Heart right ventricle (tissue), 16 donors: ENCODE measurements around the gene CTSD. TPM values are rescaled to one million over a fixed set of nuclear protein-coding genes. Genes with fewer than 3 reads are reported as not detected.
A peak's percentile ranks its signal among the peaks of the same experiment; 100 is the strongest.

Experiments used
- ATAC-seq, 8 donors: fragments of 200-7000 bp; cut with Tn5 transposase; one replicate each; pipeline ENCODE4 v1.9.1; 2020; ENCODE audit warnings: mild to moderate bottlenecking in 8 of 8, moderate library complexity in 8 of 8, moderate number of reproducible peaks in 1 of 8
- DNase-seq, 2 donors: peaks; one replicate each; pipeline ENCODE4 v3.0.0-alpha.2; 2020
- H3K27ac ChIP-seq, 10 donors: fragments of 200-600 bp; sonication (generic) in 2 of 10; one replicate each; pipeline versions ENCODE4 v1.5.0 to v1.8.0; 2020 to 2022; ENCODE audit warnings: mild to moderate bottlenecking in 3 of 10
- H3K27me3 ChIP-seq, 7 donors: fragments of 200-600 bp; one replicate each; pipeline ENCODE4 v1.8.0; 2021 to 2022; ENCODE audit warnings: mild to moderate bottlenecking in 2 of 7
- H3K36me3 ChIP-seq, 9 donors: fragments of 200-600 bp; sonication (generic) in 1 of 9; one replicate each; pipeline versions ENCODE4 v1.5.0 to v1.8.0; 2020 to 2022; ENCODE audit warnings: mild to moderate bottlenecking in 2 of 9
- H3K4me1 ChIP-seq, 9 donors: fragments of 200-600 bp; sonication (generic) in 1 of 9; one replicate each; pipeline versions ENCODE4 v1.5.0 to v1.8.0; 2020 to 2022; ENCODE audit warnings: mild to moderate bottlenecking in 4 of 9
- H3K4me3 ChIP-seq, 10 donors: fragments of 200-600 bp; sonication (generic) in 2 of 10; one replicate each; pipeline versions ENCODE4 v1.5.0 to v1.8.0; 2020 to 2022; ENCODE audit warnings: mild to moderate bottlenecking in 7 of 10, moderate library complexity in 2 of 10
- H3K9me3 ChIP-seq, 11 donors: fragments of 200-600 bp in 10 of 11; sonication (generic) in 2 of 11; one replicate each; pipeline versions ENCODE4 v1.5.0 to v1.8.0; 2013 to 2022; ENCODE audit warnings: mild to moderate bottlenecking in 2 of 11, control low read depth in 1 of 11, moderate library complexity in 1 of 11
- CTCF ChIP-seq, 9 donors: fragments of 200-600 bp; sonication (generic) in 2 of 9; IDR thresholded peaks; one replicate each; pipeline versions ENCODE4 v1.5.0 to v1.8.0; 2021 to 2022; ENCODE audit warnings: antibody characterized with exemption in 9 of 9, mild to moderate bottlenecking in 5 of 9, moderate library complexity in 1 of 9
- WGBS, 2 donors: extraction: QIAGEN DNeasy Blood & Tissue Kit; methylation state at CpG; one replicate each; pipeline ENCODE4 v1.1.7; 2013; ENCODE audit warnings: inconsistent platforms in 1 of 2; 5-methylcytosine and 5-hydroxymethylcytosine counted together
- intact Hi-C, 10 donors: fragments of 100-400 bp; cut with DNase I; formaldehyde crosslinking; loops; one replicate each; pipeline versions ENCODE4 v1.11.1 to v1.14.2; 2022
- polyA plus RNA-seq, 2 donors: library from polyadenylated mRNA; stranded (reverse); fragments of 200-250 nt; gene quantifications; one replicate each; pipeline ENCODE4 v1.2.3, GENCODE V29; 2013
- total RNA-seq, 10 donors: library from RNA; stranded (reverse); fragmentation: NEBNext Ultra II Directional in 3 of 10; extraction: Animal tissue kit (Norgen Biotek cat#: 25700) in 3 of 10; gene quantifications; one replicate each; pipeline versions ENCODE4 v1.2.1 to v1.2.4, GENCODE V29; 2021 to 2023
- donor health status: Arrhythmogenic right ventricular cardiomyopathy.
- donor health status: ischemic (EF 13 %, LVEDD 7.1; RV severe dilation, severe dysfunction).
- donor health status: healthy with polysubstance abuse.
- donor health status: DM: no; HTN: yes; CAD: no.
- donor health status: DM: no; HTN: no; CAD: no.
- donor health status: ischemic (EF 25% LVEDD 6.9; RV normal size, moderate dysfunction).
- donor health status: ischemic (EF 25% LVEDD 5.7; RV mildly dilated, moderate dysfunction).
- donor health status: healthy.
- donor health status: DM: yes; HTN: yes; CAD: no.
- donor health status: Ischemic cardiomyopathy.
- donor health status: ischemic (EF 35%, LVEDD 5.7; RV mildly dilated, moderate dysfunction).
- donor health status: nonischemic (EF 11% LVEDD 7.7; RV severe dilation, severe dysfunction).
- donor health status: DM: yes; HTN: yes; CAD: no.
- donor health status: PGD.
- donor health status: ischemic (EF 29% LVEDD 5.4; RV normal size, mild dysfunction).
- donor health status: nonischemic (EF 23%, LVEDD 6.1; RV moderate dilation, normal function).

Gene CTSD
- total and polyA plus RNA-seq, 12 donors: 431 to 1,070 (median 786) TPM

GRCh38 chr11:1773994-1774550 is 10.3 kb upstream of the CTSD start:
- ATAC-seq (no peak), DNase-seq (no peak)
- TF ChIP-seq CTCF (IDR thresholded peaks at IDR 0.05): no peak
- Histone ChIP-seq H3K4me3 (no peak overlapping the region), H3K27me3 (peaks cover 0 to 9% (median 1%) of the 10 kb centered on the region in 7 donors), H3K36me3 (no peaks in the 10 kb centered on the region), H3K4me1 (peaks cover 0 to 49% (median 0%) of the 10 kb centered on the region in 9 donors), H3K27ac (no peak overlapping the region), H3K9me3 (peaks cover 0 to 6% (median 0%) of the 10 kb centered on the region in 11 donors)
- intact Hi-C loops: loop anchor here in 1 of 10 donors (10.0 kb wide), 1 partner anchor 51 kb away; no protein-coding TSS in a partner anchor
- 91 to 93% methylated on average over 11 of the region's 11 CpGs for WGBS, 2 donors

DNA sequence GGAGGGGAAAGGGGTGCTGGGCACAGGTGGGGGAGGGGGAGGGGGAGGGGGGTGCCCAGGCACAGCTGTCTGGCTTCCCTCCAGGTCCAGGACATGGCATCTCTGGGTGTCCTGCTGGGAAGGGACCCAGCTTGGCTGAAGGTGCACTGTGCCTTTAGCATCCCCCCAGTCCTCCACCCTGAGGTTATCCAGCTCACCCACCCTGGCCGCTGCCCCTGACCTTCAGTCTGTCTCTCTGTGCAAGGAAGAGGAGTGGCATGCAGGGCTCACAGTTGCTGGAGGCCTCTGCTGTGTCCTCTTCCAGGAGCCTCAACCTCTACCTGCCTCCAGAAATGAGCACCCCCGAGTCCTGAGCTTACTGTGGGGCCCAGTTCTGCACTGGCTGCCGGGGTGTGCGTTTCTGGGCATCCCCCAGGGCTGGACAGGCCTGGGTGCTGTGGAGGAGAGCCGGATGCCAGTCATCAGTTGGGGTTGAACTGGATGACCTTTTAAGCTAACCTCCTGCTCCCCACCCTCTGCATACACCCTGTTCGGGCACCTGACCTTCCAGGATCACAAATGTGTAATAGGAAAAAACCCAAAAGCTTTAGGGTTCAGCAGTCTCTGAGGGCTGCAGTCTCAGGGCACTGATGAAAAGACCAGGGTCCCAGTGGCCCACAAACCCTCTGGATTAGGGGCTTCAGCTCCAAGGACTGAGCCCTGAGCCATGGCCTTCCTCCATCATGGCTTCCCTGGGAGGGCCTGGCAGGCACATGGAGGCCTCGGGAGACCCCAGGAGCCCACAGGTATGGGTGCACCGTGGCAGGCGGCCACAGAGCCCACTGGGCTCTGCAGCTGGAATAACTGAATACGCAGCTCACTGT is 9.6 kb upstream of the CTSD start:
- DNase-seq (peak in 1 of 2 donors; percentile 3), ATAC-seq (peak in 1 of 8 donors; percentile 31)
- Histone ChIP-seq H3K4me3 (no peak overlapping the region), H3K27me3 (peaks cover 0 to 5% (median 0%) of the 10 kb centered on the region in 7 donors), H3K9me3 (peaks cover 0 to 6% (median 0%) of the 10 kb centered on the region in 11 donors), H3K36me3 (no peaks in the 10 kb centered on the region), H3K4me1 (peaks cover 0 to 44% (median 0%) of the 10 kb centered on the region in 9 donors), H3K27ac (peak overlapping the region in 1 of 10 donors; percentile 76)
- TF ChIP-seq CTCF (IDR thresholded peaks at IDR 0.05): no peak
- intact Hi-C loops: loop anchor here in 1 of 10 donors (10.0 kb wide), 1 partner anchor 51 kb away; no protein-coding TSS in a partner anchor
- WGBS, 2 donors: 88 to 89% methylated on average over 10 of the region's 10 CpGs

DNA sequence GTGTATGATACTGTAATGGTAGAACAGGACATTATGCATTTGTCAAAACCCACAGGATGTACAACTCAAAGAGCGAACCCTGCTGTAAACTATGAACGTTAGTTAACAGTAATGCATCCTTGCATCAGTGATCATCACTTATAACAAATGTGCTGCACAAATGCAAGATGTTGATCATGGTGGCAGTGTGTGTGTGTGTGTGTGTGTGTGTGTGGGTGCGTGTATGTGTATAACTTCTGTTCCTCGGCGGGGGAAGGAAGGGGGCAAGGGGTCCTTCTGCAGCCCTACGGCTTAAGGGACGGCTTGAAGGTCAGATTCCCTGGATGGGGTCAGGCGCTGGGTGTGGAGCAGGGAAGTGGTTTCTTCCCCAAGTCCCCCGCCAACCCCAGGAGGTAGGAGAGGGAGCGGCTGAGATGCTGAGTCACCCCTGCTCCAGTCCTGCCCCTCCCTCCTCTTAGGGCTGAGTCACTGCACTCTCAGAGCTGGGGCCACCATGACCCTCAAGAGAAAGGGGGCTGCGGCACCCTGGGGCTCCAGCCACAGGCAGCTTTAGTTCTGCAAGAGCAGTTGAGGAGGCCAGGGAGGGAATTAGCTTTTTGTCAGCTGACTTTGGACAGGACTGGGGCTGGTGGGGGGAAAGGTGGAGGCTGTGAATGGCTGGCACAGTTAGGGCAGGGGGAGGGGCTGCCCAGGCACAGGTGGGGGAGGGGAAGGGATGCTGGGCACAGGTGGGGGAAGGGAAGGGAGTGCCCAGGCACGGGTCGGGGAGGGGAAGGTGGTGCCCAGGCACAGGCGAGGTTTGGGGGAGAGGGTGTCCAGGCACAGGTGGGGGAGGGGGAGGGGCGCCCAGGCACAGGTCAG is 8.8 kb upstream of the CTSD start:
- H3K27me3 ChIP-seq: no peaks in the 10 kb centered on the region
- peak in 1 of 2 donors; percentile 34 for DNase-seq
- peak; percentile 46 to 90 (median 80) for ATAC-seq
- peaks cover 0 to 6% (median 0%) of the 10 kb centered on the region in 11 donors for H3K9me3 ChIP-seq
- no peaks in the 10 kb centered on the region for H3K36me3 ChIP-seq
- peak overlapping the region in 1 of 10 donors; percentile 4 for H3K4me3 ChIP-seq
- WGBS, 2 donors: 29 to 36% methylated on average over 11 to 14 of the region's 15 CpGs
- peak overlapping the region in 1 of 10 donors; percentile 76 for H3K27ac ChIP-seq
- TF ChIP-seq CTCF (IDR thresholded peaks at IDR 0.05): no peak
- intact Hi-C loops: loop anchor here in 1 of 10 donors (10.0 kb wide), 1 partner anchor 52 kb away; no protein-coding TSS in a partner anchor
- peaks cover 0 to 37% (median 0%) of the 10 kb centered on the region in 9 donors for H3K4me1 ChIP-seq
